CD14-positive monocyte (primary cell): ENCODE measurements around the gene STX11. TPM values are rescaled to one million over a fixed set of nuclear protein-coding genes. Genes with fewer than 3 reads are reported as not detected.

Source experiments
- DNase-seq, 3 donors: peaks; one replicate each; pipeline ENCODE4 v3.0.0-alpha.2; 2011 to 2022
- H2AFZ ChIP-seq: 2 replicates; pipeline ENCODE4 v1.6.0; 2012; ENCODE audit warnings: mild to moderate bottlenecking, low read depth, low read length, inconsistent platforms; ENCODE audit not compliant: insufficient read depth, poor library complexity, severe bottlenecking
- H3K27ac ChIP-seq, 2 donors: 1 replicate in 1 of 2; 2 replicates in 1 of 2; pipeline ENCODE4 v1.5.1; 2012 to 2013; ENCODE audit warnings: low read length in 2 of 2, control low read depth in 1 of 2, inconsistent platforms in 1 of 2, low read depth in 1 of 2, mild to moderate bottlenecking in 1 of 2
- H3K27me3 ChIP-seq, 2 donors: one replicate each; pipeline versions ENCODE4 v1.6.0 to v1.6.1; 2011 to 2013; ENCODE audit warnings: low read length in 2 of 2; ENCODE audit not compliant: control insufficient read depth in 2 of 2, insufficient read depth in 2 of 2
- H3K36me3 ChIP-seq, 2 donors: replicated peaks in 1 of 2; 1 replicate in 1 of 2; 2 replicates in 1 of 2; pipeline versions ENCODE4 v1.5.1 to v1.6.1; 2012 to 2013; ENCODE audit warnings: low read length in 2 of 2, control low read depth in 1 of 2, inconsistent platforms in 1 of 2, mild to moderate bottlenecking in 1 of 2; ENCODE audit not compliant: insufficient read depth in 2 of 2, control insufficient read depth in 1 of 2
- H3K4me1 ChIP-seq, 2 donors: 1 replicate in 1 of 2; 2 replicates in 1 of 2; pipeline versions ENCODE4 v1.5.1 to v1.6.1; 2012 to 2013; ENCODE audit warnings: low read length in 2 of 2, control low read depth in 1 of 2, inconsistent platforms in 1 of 2, mild to moderate bottlenecking in 1 of 2, moderate library complexity in 1 of 2; ENCODE audit not compliant: insufficient read depth in 2 of 2, control insufficient read depth in 1 of 2
- H3K4me2 ChIP-seq: replicated peaks from 2 replicates; pipeline ENCODE3; 2012; ENCODE audit warnings: low read length, moderate library complexity, mild to moderate bottlenecking; ENCODE audit not compliant: poor library complexity, severe bottlenecking; ENCODE audit errors: extremely low read depth
- H3K4me3 ChIP-seq, 3 experiments: fragments of 200-600 bp in 1 of 3; sonication (generic) in 1 of 3; replicated peaks in 1 of 3; 1 replicate in 2 of 3; 2 replicates in 1 of 3; pipeline ENCODE4 v1.5.1; 2011 to 2013; ENCODE audit warnings: low read length in 3 of 3, mild to moderate bottlenecking in 3 of 3, control low read depth in 2 of 3, low read depth in 2 of 3, inconsistent platforms in 1 of 3, moderate library complexity in 1 of 3
- H3K79me2 ChIP-seq: 2 replicates; pipeline ENCODE4 v1.6.0; 2012; ENCODE audit warnings: mild to moderate bottlenecking, control low read depth, inconsistent platforms, low read length, moderate library complexity; ENCODE audit not compliant: insufficient read depth
- H3K9ac ChIP-seq: 2 replicates; pipeline ENCODE4 v1.6.0; 2017; ENCODE audit warnings: low read length, mild to moderate bottlenecking; ENCODE audit not compliant: insufficient read depth, poor library complexity, severe bottlenecking
- H3K9me3 ChIP-seq, 2 donors: replicated peaks in 1 of 2; 1 replicate in 1 of 2; 2 replicates in 1 of 2; pipeline versions ENCODE4 v1.5.1 to v1.6.1; 2012 to 2013; ENCODE audit warnings: low read length in 2 of 2, control low read depth in 1 of 2; ENCODE audit not compliant: control insufficient read depth in 1 of 2, insufficient read depth in 1 of 2
- H4K20me1 ChIP-seq: 2 replicates; pipeline ENCODE4 v1.6.0; 2012; ENCODE audit warnings: mild to moderate bottlenecking, low read length, control low read depth, moderate library complexity; ENCODE audit not compliant: insufficient read depth
- H3K27ac Mint-ChIP-seq, 7 donors: one replicate each; pipeline ENCODE4 v1.8.0; 2020; ENCODE audit warnings: mild to moderate bottlenecking in 7 of 7, mixed read lengths in 7 of 7, moderate library complexity in 6 of 7, inconsistent platforms in 2 of 7
- H3K27me3 Mint-ChIP-seq, 3 donors: one replicate each; pipeline ENCODE4 v1.8.0; 2021 to 2022; ENCODE audit warnings: low read depth in 3 of 3, mild to moderate bottlenecking in 3 of 3, mixed read lengths in 3 of 3, moderate library complexity in 3 of 3, inconsistent platforms in 1 of 3
- H3K36me3 Mint-ChIP-seq, 2 donors: one replicate each; pipeline ENCODE4 v1.8.0; 2020; ENCODE audit warnings: mixed read lengths in 2 of 2, inconsistent platforms in 1 of 2, mild to moderate bottlenecking in 1 of 2
- H3K4me1 Mint-ChIP-seq: one replicate; pipeline ENCODE4 v1.8.0; 2020; ENCODE audit warnings: mild to moderate bottlenecking, mixed read lengths
- H3K4me3 Mint-ChIP-seq, 2 donors: one replicate each; pipeline ENCODE4 v1.8.0; 2020; ENCODE audit warnings: mild to moderate bottlenecking in 2 of 2, mixed read lengths in 2 of 2, moderate library complexity in 1 of 2
- H3K9me3 Mint-ChIP-seq, 7 donors: one replicate each; pipeline ENCODE4 v1.8.0; 2020 to 2022; ENCODE audit warnings: mixed read lengths in 7 of 7, mild to moderate bottlenecking in 6 of 7, moderate library complexity in 6 of 7, inconsistent platforms in 2 of 7
- WGBS: methylation state at CpG from one replicate; pipeline ENCODE4 v1.1.5; 2013; ENCODE audit warnings: missing lambda C conversion rate; ENCODE audit not compliant: insufficient coverage; 5-methylcytosine and 5-hydroxymethylcytosine counted together
- intact Hi-C, 2 donors: fragments of 100-400 bp; cut with micrococcal nuclease; formaldehyde crosslinking; loops; one replicate each; pipeline versions ENCODE4 v1.15.0 to v1.15.1; 2023
- polyA plus RNA-seq, 3 donors: library from polyadenylated mRNA; depleted of rRNA in 1 of 3; unstranded in 2 of 3; stranded (reverse) in 1 of 3; fragments of 300-500 nt in 2 of 3; fragments of >200 nt in 1 of 3; fragmentation: Illumina TruSeq in 2 of 3; gene quantifications; 1 replicate in 2 of 3; 2 replicates in 1 of 3; pipeline ENCODE4 v1.2.3, GENCODE V29; 2012 to 2021
- TF ChIP-seq, protein P1 (sequence below): fragments of 200-600 bp; IDR thresholded peaks from one replicate; pipeline ENCODE4 v1.8.0; 2022; ENCODE audit warnings: antibody characterized with exemption, mild to moderate bottlenecking

STX11 gene
- polyA plus RNA-seq, 3 donors: 276 to 372 (median 367) TPM

DNA sequence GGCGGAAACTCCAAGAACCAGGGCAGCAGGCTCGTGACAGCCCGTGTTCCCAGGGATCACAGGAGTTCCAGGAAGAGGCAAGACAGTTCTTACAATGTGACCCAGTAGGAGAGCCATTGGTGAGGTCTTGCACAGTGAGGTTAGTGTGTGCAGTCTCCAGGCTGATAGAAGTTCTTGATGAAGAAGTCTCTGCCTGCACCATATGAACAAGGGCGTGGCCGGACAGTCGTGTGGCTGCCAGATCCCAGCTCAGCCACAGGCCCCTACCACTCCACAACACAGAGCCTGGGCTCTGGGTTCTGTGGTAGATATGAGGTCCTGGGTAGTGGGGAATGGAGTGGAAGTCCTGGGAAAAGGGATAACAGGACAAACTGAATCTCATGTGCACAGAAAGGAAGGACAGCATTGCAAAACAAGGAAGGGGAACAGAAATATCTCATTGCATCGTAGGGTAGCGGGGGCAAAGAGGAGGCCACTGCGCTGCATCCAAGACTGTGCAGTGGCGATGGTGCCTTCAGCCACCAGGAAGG is 65.2 kb downstream of the STX11 start:
- Mint-ChIP-seq H3K27me3 (peaks cover 0 to 3% (median 1%) of the 10 kb centered on the region in 3 donors), H3K4me3 (peak overlapping the region; percentile 91 to 92), H3K4me1 (peaks cover 26% of the 10 kb centered on the region), H3K27ac (peak overlapping the region; percentile 94 to 97 (median 97)), H3K9me3 (peaks cover 0 to 16% (median 9%) of the 10 kb centered on the region in 7 donors), H3K36me3 (peaks cover 3 to 5% of the 10 kb centered on the region in 2 donors)
- Histone ChIP-seq H3K4me3 (peak overlapping the region; percentile 63 to 97 (median 70)), H3K27me3 (no peaks in the 10 kb centered on the region), H3K36me3 (no peaks in the 10 kb centered on the region), H4K20me1 (no peaks in the 10 kb centered on the region), H3K9ac (peak overlapping the region; percentile 91), H3K79me2 (peaks cover 5% of the 10 kb centered on the region), H3K4me2 (peak overlapping the region; percentile 79), H3K27ac (peak overlapping the region; percentile 77 to 93), H3K9me3 (peaks cover 0 to 11% of the 10 kb centered on the region in 2 donors), H3K4me1 (peaks cover 24 to 30% of the 10 kb centered on the region in 2 donors), H2AFZ (peak overlapping the region; percentile 90)
- DNase-seq: peak; percentile 14 to 41 (median 32)
- intact Hi-C loops: loop anchor here (5.0 kb wide), 5 partner anchors 43 to 118 kb away; partner anchors contain the start of genes SF3B5 (in 1 of the 2) and STX11 (in 1 of the 2)
- TF ChIP-seq, protein P1, sequence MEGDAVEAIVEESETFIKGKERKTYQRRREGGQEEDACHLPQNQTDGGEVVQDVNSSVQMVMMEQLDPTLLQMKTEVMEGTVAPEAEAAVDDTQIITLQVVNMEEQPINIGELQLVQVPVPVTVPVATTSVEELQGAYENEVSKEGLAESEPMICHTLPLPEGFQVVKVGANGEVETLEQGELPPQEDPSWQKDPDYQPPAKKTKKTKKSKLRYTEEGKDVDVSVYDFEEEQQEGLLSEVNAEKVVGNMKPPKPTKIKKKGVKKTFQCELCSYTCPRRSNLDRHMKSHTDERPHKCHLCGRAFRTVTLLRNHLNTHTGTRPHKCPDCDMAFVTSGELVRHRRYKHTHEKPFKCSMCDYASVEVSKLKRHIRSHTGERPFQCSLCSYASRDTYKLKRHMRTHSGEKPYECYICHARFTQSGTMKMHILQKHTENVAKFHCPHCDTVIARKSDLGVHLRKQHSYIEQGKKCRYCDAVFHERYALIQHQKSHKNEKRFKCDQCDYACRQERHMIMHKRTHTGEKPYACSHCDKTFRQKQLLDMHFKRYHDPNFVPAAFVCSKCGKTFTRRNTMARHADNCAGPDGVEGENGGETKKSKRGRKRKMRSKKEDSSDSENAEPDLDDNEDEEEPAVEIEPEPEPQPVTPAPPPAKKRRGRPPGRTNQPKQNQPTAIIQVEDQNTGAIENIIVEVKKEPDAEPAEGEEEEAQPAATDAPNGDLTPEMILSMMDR: no peak
- WGBS: 31% methylated on average over 7 of the region's 10 CpGs

DNA sequence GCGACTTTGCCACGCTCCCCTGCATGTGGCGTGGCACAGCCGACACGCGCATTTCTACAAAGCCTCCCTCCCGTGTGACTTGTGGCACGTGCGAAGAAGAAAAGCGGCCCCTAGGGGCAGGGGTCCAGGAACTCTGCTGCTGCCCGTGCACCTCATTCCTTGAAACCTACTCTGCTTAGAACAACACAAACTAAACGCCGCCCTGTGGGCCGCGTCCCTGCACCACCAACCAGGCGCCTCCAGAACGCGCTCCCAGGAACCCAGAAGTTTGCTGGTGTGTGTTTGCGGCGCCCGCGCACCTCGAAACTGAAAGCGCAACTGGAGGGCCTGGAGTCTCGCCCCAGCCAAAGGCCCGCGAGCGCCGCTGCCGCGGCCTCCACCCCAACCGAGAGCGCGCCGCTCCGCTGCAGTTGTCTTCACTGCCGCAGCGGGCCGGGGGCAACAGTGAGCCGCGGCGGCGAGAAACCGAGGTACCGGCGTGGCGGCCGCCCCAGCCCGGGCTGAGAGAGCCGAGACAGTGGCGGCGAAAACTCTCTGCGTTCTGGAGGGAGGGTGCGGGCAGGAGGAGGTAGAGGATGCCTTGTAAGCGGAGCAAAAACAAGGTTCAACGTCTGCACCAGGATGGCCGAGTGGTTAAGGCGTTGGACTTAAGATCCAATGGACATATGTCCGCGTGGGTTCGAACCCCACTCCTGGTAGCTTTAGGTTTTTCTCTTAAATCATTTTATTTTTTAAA is 65.8 kb downstream of the STX11 start:
- Histone ChIP-seq H3K27me3 (no peaks in the 10 kb centered on the region), H3K9ac (peak overlapping the region; percentile 91), H3K36me3 (no peaks in the 10 kb centered on the region), H3K27ac (peak overlapping the region; percentile 77 to 93), H3K4me2 (peak overlapping the region; percentile 79), H3K4me1 (peaks cover 24 to 30% of the 10 kb centered on the region in 2 donors), H3K79me2 (peaks cover 5% of the 10 kb centered on the region), H3K4me3 (peak overlapping the region; percentile 63 to 97 (median 70)), H2AFZ (peak overlapping the region; percentile 90), H3K9me3 (peaks cover 0 to 11% of the 10 kb centered on the region in 2 donors), H4K20me1 (no peaks in the 10 kb centered on the region)
- peaks cover 0 to 3% (median 1%) of the 10 kb centered on the region in 3 donors for H3K27me3 Mint-ChIP-seq
- peak; percentile 92 to 94 (median 94) for DNase-seq
- peaks cover 26% of the 10 kb centered on the region for H3K4me1 Mint-ChIP-seq
- intact Hi-C loops: loop anchor here (5.0 kb wide), 5 partner anchors 44 to 119 kb away; partner anchors contain the start of genes SF3B5 (in 1 of the 2) and STX11 (in 1 of the 2)
- H3K27ac Mint-ChIP-seq: peak overlapping the region; percentile 94 to 97 (median 97)
- H3K9me3 Mint-ChIP-seq: peaks cover 0 to 16% (median 9%) of the 10 kb centered on the region in 7 donors
- H3K4me3 Mint-ChIP-seq: peak overlapping the region; percentile 91 to 92
- TF ChIP-seq, protein P1: peak; percentile 45
- under 1% methylated on average over 57 of the region's 61 CpGs for WGBS
- H3K36me3 Mint-ChIP-seq: peaks cover 3 to 5% of the 10 kb centered on the region in 2 donors
